Activated B cell treated with CpG ODN at 0.5 μM for 24 hours (primary cell): ENCODE data around the gene CD4. TPM values are rescaled to one million over a fixed set of nuclear protein-coding genes. Genes with fewer than 3 reads are reported as not detected.

Source experiments
- ATAC-seq: fragments of 200-7000 bp; cut with Tn5 transposase; one replicate; pipeline ENCODE4 v1.10.0; 2021; ENCODE audit warnings: low read depth, mild to moderate bottlenecking, moderate library complexity
- CTCF ChIA-PET: fragments of 350-600 bp; sonication (Branson Sonifier 250); formaldehyde crosslinking; loops from one replicate; lab custom pipeline; 2021; ENCODE audit warnings: antibody characterized with exemption; lab: Charles Lee
- POLR2A ChIA-PET: fragments of 350-600 bp; sonication (Branson Sonifier 250); formaldehyde crosslinking; loops from one replicate; lab custom pipeline; 2021; ENCODE audit warnings: antibody characterized with exemption; lab: Charles Lee
- DNase-seq: peaks from one replicate; pipeline ENCODE4 v3.0.0; 2022
- H3K27ac Mint-ChIP-seq: one replicate; pipeline ENCODE4 v1.8.0; 2020; ENCODE audit warnings: mixed read lengths
- H3K27me3 Mint-ChIP-seq: one replicate; pipeline ENCODE4 v1.8.0; 2021; ENCODE audit warnings: mixed read lengths
- H3K36me3 Mint-ChIP-seq: one replicate; pipeline ENCODE4 v1.8.0; 2021; ENCODE audit warnings: low read depth, mixed read lengths
- H3K4me1 Mint-ChIP-seq: one replicate; pipeline ENCODE4 v1.8.0; 2021; ENCODE audit warnings: mixed read lengths
- H3K4me3 Mint-ChIP-seq: one replicate; pipeline ENCODE4 v1.8.0; 2020; ENCODE audit warnings: mild to moderate bottlenecking, mixed read lengths
- H3K9me3 Mint-ChIP-seq: one replicate; pipeline ENCODE4 v1.8.0; 2020; ENCODE audit warnings: mixed read lengths
- CTCF ChIP-seq: fragments of 200-600 bp; IDR thresholded peaks from one replicate; pipeline ENCODE4 v1.8.0; 2022; ENCODE audit warnings: antibody characterized with exemption, mild to moderate bottlenecking
- intact Hi-C: fragments of 100-400 bp; cut with micrococcal nuclease; formaldehyde crosslinking; loops from one replicate; pipeline ENCODE4 v1.15.1; 2024
- total RNA-seq: library from RNA; stranded (reverse); gene quantifications from 2 replicates; pipeline ENCODE4 v1.2.3, GENCODE V29; 2022

The CD4 gene
- total RNA-seq, 1 donor from 2014 or later: 0.22 TPM

- Mint-ChIP-seq H3K9me3 (no peaks in the 10 kb centered on the region), H3K27me3 (no peaks in the 10 kb centered on the region), H3K4me1 (no peaks in the 10 kb centered on the region), H3K36me3 (no peaks in the 10 kb centered on the region), H3K4me3 (no peak overlapping the region), H3K27ac (no peak overlapping the region)
- DNase-seq: no peak
- intact Hi-C loops: no loop called here
- no peak for TF ChIP-seq CTCF
- no peak for ATAC-seq
- ChIA-PET CTCF (no interaction called here), POLR2A (interaction anchor here (1.1 kb wide), 1 partner anchor 34 kb away, joined by 3 read pairs; the partner anchor contains the start of gene MLF2)
Observed at GRCh38 chr12:6786416-6787094, 2.8 kb upstream of the CD4 start.

GRCh38 chr12:6787309-6787708, 2.0 kb upstream of the CD4 start:
- no peak for DNase-seq
- POLR2A ChIA-PET: interaction anchor here (1.1 kb wide), 1 partner anchor 34 kb away, joined by 3 read pairs; the partner anchor contains the start of gene MLF2
- H3K4me1 Mint-ChIP-seq: peaks cover 7% of the 10 kb centered on the region
- TF ChIP-seq CTCF: no peak
- intact Hi-C loops: no loop called here
- CTCF ChIA-PET: no interaction called here
- H3K4me3 Mint-ChIP-seq: no peak overlapping the region
- no peak overlapping the region for H3K27ac Mint-ChIP-seq
- no peaks in the 10 kb centered on the region for H3K36me3 Mint-ChIP-seq
- H3K27me3 Mint-ChIP-seq: peaks cover 4% of the 10 kb centered on the region
- H3K9me3 Mint-ChIP-seq: no peaks in the 10 kb centered on the region
- no peak for ATAC-seq

- H3K4me3 Mint-ChIP-seq: no peak overlapping the region
- H3K27ac Mint-ChIP-seq: no peak overlapping the region
- peaks cover 11% of the 10 kb centered on the region for H3K27me3 Mint-ChIP-seq
- ChIA-PET CTCF (no interaction called here), POLR2A (no interaction called here)
- H3K36me3 Mint-ChIP-seq: no peaks in the 10 kb centered on the region
- no peaks in the 10 kb centered on the region for H3K9me3 Mint-ChIP-seq
- DNase-seq (no peak), ATAC-seq (no peak)
- TF ChIP-seq CTCF: no peak
- peaks cover 19% of the 10 kb centered on the region for H3K4me1 Mint-ChIP-seq
- intact Hi-C loops: no loop called here
Observed at GRCh38 chr12:6790496-6791150, 1.3 kb downstream of the CD4 start.

GRCh38 chr12:6791931-6792520, 2.7 kb downstream of the CD4 start:
- intact Hi-C loops: no loop called here
- H3K4me3 Mint-ChIP-seq: no peak overlapping the region
- ChIA-PET CTCF (interaction anchor here (1.1 to 1.7 kb wide), 3 partner anchors 10 to 39 kb away, joined by 4 to 5 read pairs (median 4); partner anchors contain the start of gene MLF2), POLR2A (no interaction called here)
- H3K9me3 Mint-ChIP-seq: no peaks in the 10 kb centered on the region
- DNase-seq (no peak), ATAC-seq (no peak)
- TF ChIP-seq CTCF: no peak
- H3K27me3 Mint-ChIP-seq: peaks cover 23% of the 10 kb centered on the region
- no peaks in the 10 kb centered on the region for H3K36me3 Mint-ChIP-seq
- no peak overlapping the region for H3K27ac Mint-ChIP-seq
- peaks cover 19% of the 10 kb centered on the region for H3K4me1 Mint-ChIP-seq
